DOHH2 (cell line): Measurements from ENCODE around the gene ABCG8.

Source experiments
- H3F3A ChIP-seq: fragments of 200-600 bp; sonication (generic), shearing (Covaris generic); 2 replicates; pipeline ENCODE4 v1.6.0; 2016; ENCODE audit warnings: antibody characterized with exemption, mild to moderate bottlenecking; ENCODE audit not compliant: control insufficient read depth, insufficient read depth
- H3K27ac ChIP-seq: fragments of 200-600 bp; sonication (generic); 2 replicates; pipeline ENCODE4 v1.5.1; 2014; ENCODE audit warnings: low read depth, mild to moderate bottlenecking, low read length, moderate library complexity
- H3K27me3 ChIP-seq: fragments of 200-600 bp; sonication (generic); 2 replicates; pipeline ENCODE4 v1.6.1; 2014; ENCODE audit warnings: mild to moderate bottlenecking, low read length, mixed read lengths; ENCODE audit not compliant: control insufficient read depth
- H3K36me3 ChIP-seq: fragments of 200-600 bp; sonication (generic); 2 replicates; pipeline ENCODE4 v1.6.1; 2014; ENCODE audit warnings: mild to moderate bottlenecking, low read length, moderate library complexity, mixed read lengths; ENCODE audit not compliant: control insufficient read depth
- H3K4me1 ChIP-seq: fragments of 200-600 bp; sonication (generic); 2 replicates; pipeline ENCODE4 v1.6.1; 2014; ENCODE audit warnings: mild to moderate bottlenecking, low read length, mixed read lengths; ENCODE audit not compliant: control insufficient read depth
- H3K4me2 ChIP-seq: fragments of 200-600 bp; sonication (generic); 2 replicates; pipeline ENCODE4 v1.6.0; 2014; ENCODE audit warnings: mild to moderate bottlenecking, low read length, moderate library complexity
- H3K4me3 ChIP-seq: fragments of 200-600 bp; sonication (generic); 2 replicates; pipeline ENCODE4 v1.5.1; 2014; ENCODE audit warnings: mild to moderate bottlenecking, low read length, mixed read lengths
- H3K79me2 ChIP-seq: fragments of 200-600 bp; sonication (generic); 2 replicates; pipeline ENCODE4 v1.6.1; 2014; ENCODE audit warnings: mild to moderate bottlenecking, low read length, mixed read lengths; ENCODE audit not compliant: control insufficient read depth
- H3K9me2 ChIP-seq: fragments of 200-600 bp; sonication (generic); replicated peaks from 2 replicates; pipeline ENCODE4 v1.6.1; 2014; ENCODE audit warnings: mild to moderate bottlenecking, low read length, mixed read lengths; ENCODE audit not compliant: control insufficient read depth
- H3K9me3 ChIP-seq: fragments of 200-600 bp; sonication (generic); 2 replicates; pipeline ENCODE4 v1.6.1; 2014; ENCODE audit warnings: antibody characterized with exemption, low read length, mixed read lengths; ENCODE audit not compliant: control insufficient read depth, insufficient read depth
- H4K20me1 ChIP-seq: fragments of 200-600 bp; sonication (generic); 2 replicates; pipeline ENCODE4 v1.6.0; 2014; ENCODE audit warnings: low read depth, mild to moderate bottlenecking, antibody characterized with exemption, low read length, moderate library complexity; ENCODE audit not compliant: control insufficient read depth, insufficient read depth
- CTCF ChIP-seq: fragments of 200-600 bp; sonication (generic); IDR thresholded peaks from one replicate; pipeline ENCODE4 v1.5.1; 2014; ENCODE audit warnings: antibody characterized with exemption, mild to moderate bottlenecking, low read depth, low read length; ENCODE audit not compliant: poor library complexity, severe bottlenecking
- EZH2phosphoT487 ChIP-seq: fragments of 200-600 bp; sonication (generic); IDR thresholded peaks from 2 replicates; pipeline ENCODE4 v1.6.1; 2017; ENCODE audit warnings: borderline replicate concordance, mild to moderate bottlenecking, antibody characterized with exemption, low read length, moderate library complexity, mixed read lengths

Gene ABCG8

GRCh38 chr2:43894743-43895142, 56.0 kb downstream of the ABCG8 start:
- TF ChIP-seq CTCF (no peak), EZH2phosphoT487 (no peak)
- Histone ChIP-seq H3K27ac (no peak overlapping the region), H3K27me3 (no peaks in the 10 kb centered on the region), H3K4me2 (no peak overlapping the region), H3F3A (peaks cover 8% of the 10 kb centered on the region), H4K20me1 (no peaks in the 10 kb centered on the region; the same call in 1 of the 2 replicates), H3K79me2 (no peaks in the 10 kb centered on the region), H3K36me3 (peaks cover 96% of the 10 kb centered on the region), H3K9me2 (no peaks in the 10 kb centered on the region), H3K9me3 (no peaks in the 10 kb centered on the region), H3K4me1 (no peaks in the 10 kb centered on the region), H3K4me3 (no peak overlapping the region)

GRCh38 chr2:43896906-43897305, 58.1 kb downstream of the ABCG8 start:
- H3K27me3 ChIP-seq: no peaks in the 10 kb centered on the region
- H3K79me2 ChIP-seq: no peaks in the 10 kb centered on the region
- H3K4me3 ChIP-seq: no peak overlapping the region
- peaks cover 99% of the 10 kb centered on the region for H3K36me3 ChIP-seq
- no peaks in the 10 kb centered on the region; the same call in 1 of the 2 replicates for H4K20me1 ChIP-seq
- H3K4me2 ChIP-seq: no peak overlapping the region
- H3K4me1 ChIP-seq: no peaks in the 10 kb centered on the region
- no peaks in the 10 kb centered on the region for H3K9me3 ChIP-seq
- no peaks in the 10 kb centered on the region for H3K9me2 ChIP-seq
- H3K27ac ChIP-seq: no peak overlapping the region
- peaks cover 8% of the 10 kb centered on the region for H3F3A ChIP-seq
- no peak for TF ChIP-seq CTCF
- TF ChIP-seq EZH2phosphoT487: no peak

GRCh38 chr2:43897492-43897891, 58.7 kb downstream of the ABCG8 start:
- no peaks in the 10 kb centered on the region for H3K4me1 ChIP-seq
- TF ChIP-seq EZH2phosphoT487 (no peak), CTCF (no peak)
- H3K27me3 ChIP-seq: no peaks in the 10 kb centered on the region
- H3K36me3 ChIP-seq: peaks cover 98% of the 10 kb centered on the region
- peaks cover 8% of the 10 kb centered on the region for H3F3A ChIP-seq
- H3K9me3 ChIP-seq: no peaks in the 10 kb centered on the region
- H3K9me2 ChIP-seq: no peaks in the 10 kb centered on the region
- no peaks in the 10 kb centered on the region for H3K79me2 ChIP-seq
- no peak overlapping the region for H3K27ac ChIP-seq
- no peaks in the 10 kb centered on the region; the same call in 1 of the 2 replicates for H4K20me1 ChIP-seq
- H3K4me2 ChIP-seq: no peak overlapping the region
- no peak overlapping the region for H3K4me3 ChIP-seq
